ACHN (cell line): ENCODE measurements around the gene SH3TC2.

ENCODE experiments used
- DNase-seq: peaks from one replicate; pipeline ENCODE4 v3.0.0-alpha.2; 2015
- in situ Hi-C: cut with HindIII; loops from 2 replicates; pipeline ENCODE4 v1.10.0; 2017; ENCODE audit warnings: low sequenced_read_pairs, low pct_ligation_motif_present, low pct_unique_long_range_greater_than_20kb

The SH3TC2 gene

DNA sequence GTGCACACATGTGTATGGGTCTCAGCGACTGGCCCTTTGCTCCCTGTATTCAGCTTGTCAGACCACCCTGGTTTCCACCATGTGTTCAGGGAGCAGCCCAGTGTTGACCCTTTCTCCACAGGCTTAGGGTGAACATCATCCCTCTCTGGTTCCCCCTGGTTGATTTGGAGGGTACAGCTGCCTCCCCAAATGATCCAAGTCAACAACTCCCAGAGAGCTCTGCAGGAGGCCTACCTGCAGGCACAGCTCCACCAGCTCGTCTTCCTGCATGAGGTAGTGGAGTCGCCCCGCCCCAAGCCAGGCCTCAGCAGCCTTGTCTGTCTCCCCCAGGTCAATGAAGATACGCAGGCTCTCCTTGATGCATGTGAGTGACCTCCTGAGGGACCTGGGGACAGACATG, 50.5 kb downstream of the SH3TC2 start:
- in situ Hi-C loops: no loop called here
- DNase-seq: no peak

DNA sequence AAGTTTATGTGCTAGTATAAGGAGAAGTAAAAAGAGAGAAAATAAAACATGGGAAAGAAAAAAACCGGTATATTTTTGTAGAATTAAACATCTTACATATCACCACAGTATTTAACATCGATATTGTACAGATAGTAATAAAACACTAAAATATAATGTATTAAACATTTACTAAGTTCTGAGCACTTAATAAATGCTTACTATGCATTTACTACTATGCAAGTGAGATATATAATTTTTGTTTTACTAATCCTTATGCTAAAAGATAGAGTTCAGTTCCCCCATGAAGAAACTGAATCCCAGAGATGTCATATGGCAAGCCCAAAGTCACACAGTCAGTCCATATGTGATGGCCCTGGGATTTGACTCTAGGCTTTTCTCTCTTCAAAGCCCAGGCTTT, 51.1 kb downstream of the SH3TC2 start:
- no peak for DNase-seq
- in situ Hi-C loops: no loop called here

DNA sequence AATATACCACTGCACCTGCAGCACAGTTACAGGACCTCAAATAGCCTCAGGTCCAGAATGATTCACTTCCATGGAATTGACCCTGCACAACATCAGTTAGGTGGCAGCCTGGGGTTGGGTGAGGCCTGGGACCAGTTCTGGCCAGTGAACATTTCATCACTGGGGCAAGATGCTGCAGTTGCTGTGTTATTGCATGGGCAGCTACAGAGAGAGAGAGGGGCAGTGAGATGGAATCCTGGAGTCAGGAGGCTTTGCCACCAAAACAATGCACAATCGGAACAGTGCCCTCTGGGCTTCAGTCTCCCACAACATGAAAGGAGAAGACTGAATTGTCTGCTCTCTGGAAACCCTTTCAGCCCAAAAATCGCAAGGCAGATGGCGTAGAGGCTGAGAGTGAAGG, 51.8 kb downstream of the SH3TC2 start:
- peak; percentile 64 for DNase-seq
- in situ Hi-C loops: no loop called here

DNA sequence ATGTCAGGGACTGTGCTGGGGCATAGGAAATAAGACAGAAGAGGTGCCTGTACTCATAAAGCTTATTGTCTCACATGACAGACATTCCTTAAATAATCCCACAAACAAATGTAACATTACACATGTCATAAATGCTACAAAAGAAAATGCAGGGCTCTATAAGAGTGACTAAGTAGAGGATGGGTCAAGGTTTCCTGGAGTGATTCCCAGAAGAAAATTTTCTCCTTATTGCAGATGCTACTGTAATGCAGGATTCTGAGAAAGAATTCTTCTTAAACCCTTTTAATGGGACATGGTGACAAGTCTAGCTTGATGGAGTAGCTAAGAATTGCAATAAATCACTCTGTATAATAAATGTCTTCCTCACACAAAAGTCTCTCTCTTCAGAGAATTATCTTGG, 55.7 kb downstream of the SH3TC2 start:
- in situ Hi-C loops: no loop called here
- no peak for DNase-seq

DNA sequence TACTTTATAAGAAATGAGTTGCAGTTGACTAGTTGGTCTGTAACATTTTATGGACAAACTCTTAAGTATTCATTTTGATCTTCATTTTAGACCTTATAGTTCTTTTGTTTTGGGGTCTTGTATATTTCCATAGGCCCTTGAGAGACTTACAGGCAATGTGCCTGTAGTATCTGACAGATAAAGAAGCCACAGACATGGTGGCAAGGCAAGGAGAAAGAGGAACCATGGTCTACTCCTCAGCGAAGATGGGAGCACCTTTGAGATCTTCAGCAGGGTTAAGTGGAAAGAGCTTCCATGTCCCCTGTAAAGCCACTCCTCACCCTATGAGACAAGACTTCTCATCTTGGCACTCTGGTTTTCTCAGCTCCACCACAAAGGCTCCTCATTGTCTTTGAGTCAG, 56.4 kb downstream of the SH3TC2 start:
- DNase-seq: no peak
- in situ Hi-C loops: no loop called here

DNA sequence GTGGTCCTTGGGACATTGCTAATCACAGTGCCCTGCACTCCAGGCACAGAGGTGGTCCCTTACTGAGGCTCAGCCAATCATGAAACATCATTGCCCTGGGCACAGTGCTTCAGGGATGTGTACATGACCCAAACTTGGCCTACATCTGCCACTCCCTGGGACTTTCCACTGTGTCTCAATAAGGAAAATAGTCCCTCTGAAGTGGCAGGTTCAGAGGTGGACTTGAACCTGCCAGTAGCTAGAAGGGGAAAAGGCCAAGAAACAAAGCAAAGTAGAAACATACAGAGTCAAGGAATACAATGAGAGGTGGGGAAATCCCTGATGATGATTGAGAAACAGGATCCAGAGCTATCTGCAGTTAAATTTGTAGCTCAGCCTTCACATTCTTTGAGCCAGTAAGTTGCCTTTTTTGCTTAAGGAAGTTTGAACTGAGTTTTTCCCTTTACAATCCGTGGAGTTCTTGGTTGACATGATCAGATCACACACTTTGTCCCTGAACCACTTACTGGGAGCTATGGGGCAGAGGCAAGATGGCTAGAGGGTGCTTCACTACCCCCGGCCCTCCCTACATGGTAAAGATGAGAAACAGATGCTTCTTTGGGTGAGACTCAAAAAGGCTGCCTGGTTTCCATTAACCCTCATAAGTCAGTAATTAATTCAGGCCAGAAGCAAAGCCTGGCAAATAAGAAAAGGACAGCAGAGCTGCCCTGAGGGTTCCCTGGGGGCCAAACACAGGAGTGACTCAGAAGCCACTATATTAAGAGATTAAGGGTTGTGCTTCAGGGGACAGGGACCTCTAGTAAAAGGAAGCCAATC, 57.6 kb downstream of the SH3TC2 start:
- DNase-seq: no peak

DNA sequence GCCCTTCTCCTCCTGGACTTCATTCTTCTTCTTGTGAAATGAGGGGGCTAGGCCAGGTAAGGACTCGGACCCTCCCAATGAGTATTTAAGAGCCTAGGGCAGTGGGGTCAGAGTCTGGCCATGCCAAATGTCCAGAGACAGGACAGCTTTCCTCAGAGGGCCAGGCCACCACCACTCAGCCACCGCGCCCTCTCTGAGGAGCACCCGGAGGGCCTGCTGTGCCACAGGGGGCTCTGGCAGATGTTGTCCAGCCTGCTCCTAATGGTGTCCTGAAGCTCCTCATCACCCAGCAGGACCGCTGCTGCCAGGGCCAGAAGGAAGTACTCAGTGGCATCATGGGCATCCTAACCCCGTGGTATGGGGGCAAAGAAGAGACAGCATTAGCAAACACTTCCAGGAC, 58.3 kb downstream of the SH3TC2 start:
- in situ Hi-C loops: no loop called here
- no peak for DNase-seq

More for the DNA sequence above, 57.6 kb downstream of the SH3TC2 start:
- in situ Hi-C loops: no loop called here

DNA sequence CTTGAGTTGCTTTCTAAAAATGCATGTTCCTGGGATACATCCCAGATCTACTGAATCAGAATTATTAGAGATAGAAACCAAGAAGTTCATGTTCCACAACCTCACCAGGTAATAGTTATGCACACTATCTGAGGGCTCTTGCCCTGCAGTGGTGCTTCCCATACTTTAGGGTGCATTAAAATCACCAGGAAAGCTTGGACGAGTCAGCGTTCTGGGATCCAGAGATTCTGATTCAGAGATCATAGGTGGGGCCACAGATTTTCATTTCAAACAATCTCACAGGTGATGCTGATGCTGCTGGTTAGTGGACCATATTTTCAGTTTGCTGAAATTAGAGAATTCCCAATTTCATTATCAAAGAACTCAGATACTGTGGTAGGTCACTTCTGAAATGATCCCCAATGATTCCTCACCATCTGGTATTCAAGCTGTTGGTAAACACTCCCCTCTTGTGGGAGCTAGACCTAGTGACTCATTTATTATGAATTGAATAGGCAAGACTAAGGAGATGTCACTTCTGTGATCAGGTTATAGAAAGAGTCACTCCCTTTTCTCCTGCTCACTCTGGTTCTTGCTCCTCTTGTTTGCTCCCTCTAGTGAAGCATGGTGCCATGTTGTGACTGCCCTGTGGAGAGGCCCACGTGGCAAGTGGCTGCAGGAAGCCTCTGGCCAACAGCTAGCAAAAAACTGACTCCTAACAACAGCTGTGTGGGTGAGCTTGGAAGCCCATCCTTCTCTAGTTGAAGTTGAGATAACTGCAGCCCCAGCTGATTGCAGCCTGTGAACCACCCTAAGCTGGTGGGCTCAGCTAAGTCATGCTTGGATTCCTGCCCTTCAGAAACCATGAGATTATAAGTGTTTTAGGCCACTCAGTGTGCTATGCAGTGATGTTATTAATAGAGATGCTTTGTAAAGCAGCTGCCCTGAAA, 59.8 kb downstream of the SH3TC2 start:
- in situ Hi-C loops: no loop called here

DNA sequence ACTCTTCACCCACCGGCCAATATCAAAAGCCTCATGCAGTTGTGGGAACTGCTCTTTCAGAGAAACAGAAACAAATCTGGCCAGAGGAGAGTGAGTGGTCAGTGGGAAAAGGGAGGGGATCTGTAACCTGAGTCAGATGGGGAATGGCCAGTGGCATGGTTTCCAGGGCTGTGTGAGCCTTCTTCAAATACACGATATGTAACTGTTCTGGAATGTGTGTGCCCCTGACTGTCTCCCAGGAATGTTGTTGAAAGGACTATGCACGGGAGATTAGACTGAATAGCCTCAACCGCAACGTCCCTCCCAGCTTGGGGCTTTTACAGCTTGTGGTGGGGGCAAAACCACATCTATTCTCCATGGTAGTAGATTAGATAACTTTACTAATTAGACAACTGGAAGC, 60.8 kb downstream of the SH3TC2 start:
- in situ Hi-C loops: no loop called here
- DNase-seq: peak; percentile 98

More for the DNA sequence above, 59.8 kb downstream of the SH3TC2 start:
- DNase-seq: peak; percentile 73

DNA sequence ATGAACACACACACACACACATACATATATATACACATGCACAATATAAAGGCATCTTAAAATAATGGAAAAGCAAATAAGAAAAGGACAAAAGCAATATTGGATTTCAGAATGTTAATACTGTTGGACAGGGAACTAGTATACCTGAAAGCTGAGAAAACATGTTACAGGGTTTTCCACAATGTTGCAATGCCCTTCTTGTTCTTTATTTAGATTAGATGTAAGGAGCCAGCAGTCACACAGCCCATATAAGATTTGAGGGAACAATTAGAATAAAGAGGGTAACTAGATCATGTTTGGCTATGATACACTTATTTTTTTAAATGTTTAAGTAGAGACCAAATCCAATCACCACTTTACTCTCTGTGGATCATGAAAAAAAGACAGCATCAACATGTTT, 61.7 kb downstream of the SH3TC2 start:
- in situ Hi-C loops: no loop called here
- no peak for DNase-seq

DNA sequence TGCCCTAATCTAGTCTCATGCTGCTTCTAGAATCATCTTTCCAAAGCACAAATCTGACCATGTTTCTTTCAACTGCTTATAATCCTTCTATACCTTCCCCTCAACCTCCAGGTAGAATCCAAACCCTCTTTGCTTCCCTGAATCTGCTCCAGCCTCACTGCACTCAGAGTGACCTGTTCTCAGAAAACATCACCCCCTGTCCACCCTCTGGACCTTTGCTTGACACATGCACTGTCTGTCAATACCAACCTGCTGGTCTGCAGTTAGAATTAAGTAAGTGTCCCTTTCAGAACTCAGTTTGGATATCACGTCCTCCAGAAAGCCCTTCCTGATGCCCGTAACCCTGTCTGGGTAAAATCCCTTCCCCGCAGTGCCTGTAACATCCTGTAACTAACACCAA, 63.1 kb downstream of the SH3TC2 start:
- in situ Hi-C loops: no loop called here
- DNase-seq: no peak

DNA sequence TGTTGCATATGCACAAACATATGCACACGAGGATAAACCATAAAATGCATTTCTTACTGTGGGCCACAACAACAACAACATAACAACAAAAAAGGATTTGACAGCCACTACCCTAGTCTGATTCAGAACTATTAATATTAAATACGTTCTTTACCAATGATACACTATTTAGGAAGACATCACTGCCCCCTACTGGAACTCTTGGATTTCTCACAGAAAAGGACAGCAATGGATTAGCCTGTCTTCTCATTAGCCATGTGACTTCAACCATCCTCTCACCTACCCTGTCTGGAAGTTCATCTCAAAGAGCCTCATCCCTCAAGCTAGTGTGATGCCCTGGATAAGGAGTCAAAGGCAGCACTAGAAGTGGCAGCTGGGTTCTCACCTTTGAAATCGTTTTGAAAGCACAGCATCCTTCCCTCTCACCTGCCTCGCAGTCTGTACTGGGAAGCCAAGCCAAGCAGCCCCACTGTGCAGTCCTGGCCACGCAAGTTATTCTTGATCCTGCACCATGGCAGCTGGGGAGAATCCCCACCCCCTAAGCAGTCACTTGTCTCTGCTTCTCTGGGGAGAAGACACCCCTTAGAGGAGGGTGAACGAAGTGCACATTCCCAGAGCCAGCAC, 64.6 kb downstream of the SH3TC2 start:
- in situ Hi-C loops: no loop called here
- peak; percentile 81 for DNase-seq

DNA sequence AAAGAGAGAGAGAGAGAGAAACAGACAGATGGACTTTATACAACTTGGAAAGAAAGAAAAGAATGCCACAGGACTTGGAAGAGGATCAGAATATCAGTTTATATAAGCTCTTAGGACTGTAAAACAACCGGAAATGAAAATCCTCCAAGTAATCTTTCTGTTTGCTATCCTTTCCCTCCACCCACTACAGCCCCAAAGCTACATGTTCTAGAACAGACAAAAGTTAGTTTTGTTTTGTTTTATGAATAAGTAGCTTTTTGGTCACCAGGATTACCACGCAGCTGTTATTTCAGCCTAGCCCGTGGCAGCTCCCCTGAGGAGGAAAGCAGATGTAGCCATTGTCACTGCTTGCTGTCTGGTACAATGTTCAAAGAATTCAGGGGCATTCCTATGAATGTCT, 66.6 kb downstream of the SH3TC2 start:
- in situ Hi-C loops: no loop called here
- no peak for DNase-seq

DNA sequence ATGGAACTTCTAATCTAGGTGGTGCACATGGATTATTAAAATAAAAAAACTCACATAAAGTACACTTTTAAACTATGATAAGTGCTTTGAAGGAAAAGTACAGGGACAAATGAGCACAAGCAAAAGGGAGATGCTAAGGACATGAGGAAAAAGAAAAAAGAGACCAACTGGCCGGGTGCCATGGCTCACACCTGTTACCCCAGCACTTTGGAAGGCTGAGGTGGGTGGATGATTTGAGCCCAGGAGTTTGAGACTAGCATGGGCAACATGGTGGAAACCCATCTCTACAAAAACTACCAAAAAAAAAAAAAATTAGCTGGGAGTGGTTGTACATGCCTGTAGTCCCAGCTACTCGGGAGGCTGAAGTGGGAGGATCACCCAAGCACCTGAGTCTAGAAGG, 67.1 kb downstream of the SH3TC2 start:
- no peak for DNase-seq
- in situ Hi-C loops: no loop called here

DNA sequence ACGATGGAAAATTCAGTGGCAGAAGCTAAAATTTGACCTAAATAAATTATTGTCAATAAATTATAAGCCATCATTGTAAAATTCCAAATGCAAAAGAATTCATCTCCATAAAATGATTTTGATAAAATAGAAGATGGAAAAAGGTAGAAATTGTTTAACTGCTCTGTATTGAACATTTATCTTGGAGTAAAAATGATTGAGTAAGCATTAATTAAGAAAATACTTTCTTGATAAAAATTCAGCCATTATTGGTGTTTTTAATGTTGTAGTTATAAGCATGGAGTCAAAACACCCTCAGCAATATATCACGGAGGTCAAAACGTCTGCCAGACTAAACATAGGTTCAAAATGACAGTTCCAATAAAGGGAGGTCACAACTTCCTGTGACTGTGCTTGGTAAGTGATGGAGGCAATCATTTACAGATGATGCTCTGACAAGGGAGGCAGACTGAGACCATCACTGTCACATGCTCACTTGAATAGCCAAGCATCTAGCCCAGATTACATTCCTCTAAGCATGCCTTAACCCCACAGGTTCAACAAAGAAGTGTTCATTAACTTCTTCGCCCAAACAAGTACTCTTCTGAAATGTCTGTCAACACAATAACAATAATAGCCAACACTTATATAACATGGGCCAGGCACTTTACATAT, 69.5 kb downstream of the SH3TC2 start:
- peak; percentile 88 for DNase-seq
- in situ Hi-C loops: no loop called here

DNA sequence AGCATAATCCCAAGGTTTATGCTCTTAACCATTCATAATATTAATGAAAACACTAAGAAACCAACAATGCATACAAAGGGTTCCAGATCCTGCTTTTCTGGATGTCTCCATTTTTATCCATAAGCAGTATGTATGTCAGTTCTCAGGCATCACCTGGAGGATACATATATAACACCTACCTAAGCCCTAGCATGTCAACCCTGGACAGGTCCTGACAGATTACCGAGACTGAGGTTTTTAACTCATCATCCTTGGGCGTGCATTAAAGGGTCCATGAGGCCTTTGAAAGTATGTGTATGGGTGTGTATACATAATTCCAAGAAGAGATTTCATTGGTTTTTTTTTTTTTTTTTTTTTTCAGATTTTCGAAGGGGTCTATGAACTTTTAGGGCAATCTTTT, 70.6 kb downstream of the SH3TC2 start:
- no peak for DNase-seq
- in situ Hi-C loops: no loop called here

DNA sequence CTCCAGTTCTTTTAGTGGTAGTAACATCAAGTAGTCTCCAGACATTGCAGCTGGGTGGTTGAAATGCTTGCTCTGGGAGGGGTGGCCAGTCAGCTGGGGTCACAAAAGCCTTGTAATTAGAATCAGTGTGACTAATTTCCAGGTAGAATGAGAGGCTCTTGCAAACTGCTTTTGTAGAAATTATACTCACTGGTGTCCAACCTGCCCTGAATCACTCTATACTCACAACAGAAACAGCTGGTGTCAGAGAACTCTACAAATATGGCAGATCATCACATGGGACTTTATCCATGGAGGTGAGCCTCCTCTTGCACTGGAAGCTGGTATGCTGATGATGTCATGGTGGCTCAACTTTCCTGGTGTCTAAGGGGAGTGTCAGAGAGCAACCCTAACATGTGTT, 71.3 kb downstream of the SH3TC2 start:
- in situ Hi-C loops: no loop called here
- DNase-seq: no peak

DNA sequence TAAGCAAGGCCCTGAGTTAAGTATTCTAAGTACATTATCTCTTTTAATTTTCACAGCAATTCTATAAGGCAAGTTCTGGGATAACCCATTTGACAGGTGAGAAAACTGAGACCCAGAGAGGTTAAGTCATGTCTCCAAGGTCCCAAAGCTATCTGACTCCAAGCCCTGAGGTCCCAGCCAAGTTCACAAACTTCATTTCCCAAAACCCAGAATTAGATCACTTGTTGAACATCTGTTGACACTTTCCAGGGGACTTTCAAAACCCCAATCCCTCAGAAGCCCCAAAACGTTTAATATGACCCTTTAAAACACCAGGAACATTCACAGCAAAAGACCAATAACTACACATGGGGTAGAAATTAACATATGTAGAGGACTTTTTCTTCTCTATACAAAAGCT, 72.0 kb downstream of the SH3TC2 start:
- DNase-seq: no peak
- in situ Hi-C loops: no loop called here

DNA sequence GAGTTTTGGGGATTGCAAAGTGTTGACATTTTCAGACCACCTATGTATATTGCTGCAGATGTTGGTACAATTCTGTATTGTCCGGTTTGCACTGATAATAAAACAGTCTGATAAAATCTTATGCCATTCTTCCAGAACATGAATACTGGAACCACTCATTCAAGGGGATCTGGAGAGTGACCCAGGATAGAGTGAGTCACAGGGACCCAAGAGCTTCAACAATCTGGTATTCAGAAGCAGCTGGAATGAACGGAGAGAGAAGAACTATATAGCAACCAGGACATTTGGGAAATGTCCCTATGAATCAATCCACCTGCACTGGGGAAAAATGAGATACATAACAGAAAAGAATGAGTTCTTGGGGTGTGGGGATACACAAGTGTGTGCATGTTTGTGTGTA, 73.3 kb downstream of the SH3TC2 start:
- no peak for DNase-seq
- in situ Hi-C loops: no loop called here
